Esophagus muscularis mucosa (tissue), 4 donors: Measurements from ENCODE around the gene PARD6B.

ENCODE experiments used
- CTCF ChIP-seq, 3 experiments: fragments of 200-600 bp in 2 of 3; fragments of 450-650 bp in 1 of 3; sonication (generic) in 2 of 3; IDR thresholded peaks; one replicate each; pipeline ENCODE4 v1.5.1; 2017 to 2019; ENCODE audit warnings: antibody characterized with exemption in 3 of 3, mild to moderate bottlenecking in 2 of 3, moderate library complexity in 1 of 3
- EP300 ChIP-seq: sonication (generic); formaldehyde crosslinking; IDR thresholded peaks from one replicate; pipeline ENCODE4 v1.6.1; 2017; ENCODE audit warnings: antibody characterized with exemption
- POLR2A ChIP-seq: fragments of 450-650 bp; IDR thresholded peaks from one replicate; pipeline ENCODE4 v1.6.1; 2017; ENCODE audit warnings: antibody characterized with exemption, moderate library complexity, mild to moderate bottlenecking, low read depth
- POLR2AphosphoS5 ChIP-seq, 2 donors: sonication (generic); formaldehyde crosslinking; IDR thresholded peaks; one replicate each; pipeline ENCODE4 v1.6.1; 2017; ENCODE audit warnings: antibody characterized with exemption in 2 of 2

GRCh38 chr20:50794846-50795634 is 63.7 kb downstream of the PARD6B start, which contains the start of gene BCAS4:
- TF ChIP-seq CTCF (IDR thresholded peaks at IDR 0.05) (peak; percentile 88 to 98 (median 98)), POLR2A (no peak), POLR2AphosphoS5 (IDR thresholded peaks at IDR 0.05) (peak in 1 of 2 donors; percentile 14), EP300 (no peak)
